COLO829 (cell line): Measurements from ENCODE around the gene RADIL.

Experiments
- DNase-seq: peaks from one replicate; pipeline ENCODE4 v3.0.0; 2012; ENCODE audit warnings: low spot score

RADIL gene

DNA sequence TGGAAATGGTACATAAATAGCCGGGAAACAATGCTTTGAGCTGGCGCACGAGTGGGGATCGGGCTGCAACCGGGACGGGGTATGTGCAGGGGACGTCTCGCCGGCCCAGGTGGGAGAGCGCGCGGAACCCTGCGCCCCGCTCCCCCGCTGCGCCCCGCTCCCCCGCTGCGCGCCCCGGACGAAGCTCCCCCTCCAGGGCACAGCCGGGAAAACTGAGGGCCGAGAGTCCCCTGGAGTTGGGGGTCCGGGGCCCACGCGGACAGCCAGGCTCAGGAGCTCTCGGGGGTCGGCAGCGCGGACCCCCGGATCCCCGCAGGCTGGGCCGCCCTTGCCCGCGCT is 514 bp downstream of the RADIL start:
- no peak for DNase-seq

DNA sequence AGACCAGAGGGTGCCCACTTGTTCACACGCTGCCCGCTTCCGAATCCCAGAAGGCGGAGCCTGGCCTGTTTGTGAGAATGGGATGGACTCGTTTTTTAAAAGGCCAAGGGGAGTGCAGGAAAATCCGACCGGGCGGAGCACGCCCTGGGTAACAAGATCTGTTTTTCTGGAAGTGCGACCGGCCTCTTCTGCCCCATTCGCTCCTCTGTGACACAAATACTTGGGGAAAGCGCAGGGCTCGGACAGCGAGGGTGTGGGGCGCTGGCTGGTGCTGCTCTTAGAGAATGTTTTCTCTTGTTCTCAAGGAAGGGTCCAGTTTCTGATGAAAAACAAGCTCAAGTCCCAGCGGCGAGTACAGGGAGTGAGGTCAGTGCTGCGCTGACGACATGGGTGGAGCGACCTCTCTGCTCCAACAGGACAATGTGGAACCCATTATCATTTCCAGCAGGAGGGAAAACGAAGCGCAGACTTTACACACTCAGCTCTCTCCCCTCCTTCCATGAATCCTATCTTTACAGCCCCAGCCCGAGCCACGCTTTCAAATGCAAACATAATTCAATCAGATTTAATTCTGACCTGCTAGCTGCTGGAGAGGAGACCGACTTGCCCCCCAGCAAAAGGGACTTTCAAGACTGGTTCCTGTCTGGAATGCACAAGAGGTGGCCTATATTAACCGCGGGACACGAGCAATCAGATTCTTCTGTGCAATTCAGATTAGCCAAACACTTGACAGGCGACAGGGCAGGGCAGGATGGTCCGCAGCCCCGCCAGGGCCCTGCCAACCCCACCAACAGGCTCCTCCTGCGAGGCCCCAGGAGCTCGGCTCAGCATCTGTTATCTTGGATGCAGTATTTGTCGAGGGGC is 1.1 kb downstream of the RADIL start:
- DNase-seq, result no peak

DNA sequence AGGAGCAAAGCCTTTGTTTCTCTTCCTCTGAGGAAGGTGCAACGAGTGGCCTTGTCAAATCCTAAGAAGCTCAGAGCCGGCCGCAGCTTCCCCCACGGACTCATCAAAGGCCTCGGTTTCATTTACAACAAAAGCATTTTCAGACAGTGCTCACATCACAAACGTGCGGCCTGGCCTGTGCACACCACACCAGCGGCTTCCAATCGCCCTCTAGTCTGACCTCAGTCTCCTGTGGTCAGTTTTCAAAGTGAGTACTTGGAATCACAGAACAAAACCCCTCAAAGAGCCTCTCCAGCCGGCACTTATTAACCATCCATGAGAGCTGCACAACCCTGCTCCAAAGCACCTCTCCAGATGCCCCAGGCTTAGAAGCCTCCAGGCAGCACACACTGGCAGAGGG is 3.3 kb downstream of the RADIL start:
- DNase-seq, result no peak

DNA sequence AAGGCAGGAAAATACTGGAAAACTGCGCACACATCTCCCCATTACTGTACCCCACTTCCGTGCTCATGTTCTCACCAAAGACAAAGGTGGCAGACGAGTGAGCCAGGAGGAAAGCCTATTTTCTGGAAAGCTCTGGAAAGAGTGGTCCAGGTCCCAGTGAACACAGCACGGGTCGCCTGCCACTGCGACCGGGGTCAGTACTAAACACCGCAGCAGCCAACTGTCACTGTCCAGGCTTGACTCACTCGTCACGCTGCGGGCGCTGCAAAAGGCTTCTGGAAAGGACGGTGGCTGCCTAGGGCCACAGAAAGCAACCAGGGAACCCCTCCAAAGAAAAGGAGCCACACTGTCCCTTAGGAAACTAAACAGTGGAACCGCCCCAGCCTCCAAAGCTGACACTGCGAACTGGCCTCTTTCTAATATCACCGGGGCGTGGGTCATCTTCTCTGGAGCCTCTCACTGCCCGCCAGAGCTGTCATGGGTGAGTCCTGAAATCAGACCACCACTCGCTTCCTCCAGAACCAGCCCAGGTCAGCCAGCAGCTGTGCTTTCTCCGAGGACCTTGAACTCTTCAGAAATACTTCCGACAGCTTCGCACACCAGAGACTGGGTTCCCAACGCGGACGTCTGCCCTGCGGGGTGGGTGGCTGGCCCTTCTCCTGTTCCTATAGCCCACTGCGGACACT is 4.0 kb downstream of the RADIL start:
- no peak for DNase-seq

DNA sequence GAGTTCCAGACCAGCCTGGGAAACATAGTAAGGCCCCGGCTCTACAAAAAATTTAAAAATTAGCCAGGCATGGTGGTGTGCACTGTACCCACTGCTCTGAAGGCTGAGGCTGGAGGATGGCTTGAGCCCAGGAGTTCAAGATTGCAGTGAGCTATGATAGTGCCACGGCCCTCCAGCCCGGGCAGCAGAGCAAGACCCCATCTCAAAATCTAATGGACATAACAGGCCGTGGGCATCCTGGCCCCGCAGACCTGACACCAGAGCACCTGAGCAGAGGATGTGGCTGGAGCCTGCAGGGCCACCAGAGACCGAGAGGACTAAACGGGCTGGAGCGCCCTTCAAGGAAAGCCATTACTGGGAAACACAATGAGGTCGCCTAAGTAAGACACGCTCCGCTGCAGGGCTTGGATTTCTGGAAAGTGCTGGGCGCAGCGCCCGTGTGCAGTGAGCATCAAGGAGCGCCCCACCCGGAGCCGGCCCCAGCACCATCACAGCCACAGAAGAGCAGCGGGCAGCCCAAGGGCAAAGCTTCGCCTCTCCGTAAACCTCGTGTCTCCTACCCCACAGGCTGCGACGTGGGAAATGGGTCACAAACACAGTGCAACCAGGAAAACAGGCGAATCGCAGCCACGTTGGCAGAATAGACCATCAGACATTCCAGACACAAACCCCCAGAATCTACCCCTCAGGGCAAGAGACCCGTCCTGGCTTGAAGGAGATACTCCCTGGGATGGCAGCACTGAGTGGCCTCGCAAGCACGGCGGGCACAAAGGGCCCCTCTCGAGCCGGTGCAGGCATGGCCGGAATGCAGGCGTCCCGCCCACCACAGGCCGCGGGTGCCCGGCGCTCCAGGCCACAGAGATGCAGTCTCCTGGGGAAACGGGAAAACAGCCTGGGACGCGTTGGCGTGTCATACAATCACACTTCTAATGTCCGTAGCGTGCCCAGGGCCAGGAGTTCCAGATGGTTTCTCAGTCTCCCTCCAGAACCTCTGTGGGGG is 4.9 kb downstream of the RADIL start:
- no peak for DNase-seq

DNA sequence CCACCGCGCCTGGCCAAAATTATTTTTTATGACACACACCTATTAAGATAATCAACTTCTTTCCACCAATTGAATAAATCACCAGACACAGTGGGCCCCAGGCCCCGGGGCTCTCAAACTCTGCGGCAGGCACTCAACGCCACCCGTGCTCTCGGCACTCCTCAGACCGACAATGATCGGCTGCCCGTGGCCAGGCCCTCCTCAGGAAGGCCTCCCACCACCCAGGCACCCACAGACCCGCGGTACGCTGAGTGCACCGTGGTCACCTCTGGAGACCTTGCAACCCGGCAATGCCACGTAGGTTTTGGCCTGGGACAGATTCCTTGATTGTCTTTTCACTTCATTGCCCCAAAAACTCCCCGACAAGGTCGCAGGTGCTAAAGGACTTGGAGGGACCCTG is 6.9 kb downstream of the RADIL start:
- DNase-seq, result no peak

DNA sequence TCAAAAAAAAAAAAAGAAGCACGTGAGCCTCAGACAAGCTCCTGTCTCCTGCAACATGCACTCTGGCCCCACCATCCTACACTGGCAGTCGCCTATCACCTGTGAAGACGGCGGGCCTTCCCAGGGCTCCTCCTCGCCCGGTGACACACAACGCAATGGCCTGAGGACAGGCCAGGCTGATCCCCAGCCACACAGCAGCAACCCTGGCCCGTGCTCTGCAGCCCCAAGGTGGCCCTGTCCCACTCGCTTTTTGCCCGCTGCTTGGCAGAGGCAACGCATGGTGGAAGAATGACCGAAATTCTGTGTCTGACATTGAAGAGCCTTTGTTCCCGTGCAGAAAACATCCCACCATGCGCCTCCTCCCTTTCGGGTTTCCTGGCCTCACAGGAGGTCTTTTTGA is 8.1 kb downstream of the RADIL start:
- no peak for DNase-seq

DNA sequence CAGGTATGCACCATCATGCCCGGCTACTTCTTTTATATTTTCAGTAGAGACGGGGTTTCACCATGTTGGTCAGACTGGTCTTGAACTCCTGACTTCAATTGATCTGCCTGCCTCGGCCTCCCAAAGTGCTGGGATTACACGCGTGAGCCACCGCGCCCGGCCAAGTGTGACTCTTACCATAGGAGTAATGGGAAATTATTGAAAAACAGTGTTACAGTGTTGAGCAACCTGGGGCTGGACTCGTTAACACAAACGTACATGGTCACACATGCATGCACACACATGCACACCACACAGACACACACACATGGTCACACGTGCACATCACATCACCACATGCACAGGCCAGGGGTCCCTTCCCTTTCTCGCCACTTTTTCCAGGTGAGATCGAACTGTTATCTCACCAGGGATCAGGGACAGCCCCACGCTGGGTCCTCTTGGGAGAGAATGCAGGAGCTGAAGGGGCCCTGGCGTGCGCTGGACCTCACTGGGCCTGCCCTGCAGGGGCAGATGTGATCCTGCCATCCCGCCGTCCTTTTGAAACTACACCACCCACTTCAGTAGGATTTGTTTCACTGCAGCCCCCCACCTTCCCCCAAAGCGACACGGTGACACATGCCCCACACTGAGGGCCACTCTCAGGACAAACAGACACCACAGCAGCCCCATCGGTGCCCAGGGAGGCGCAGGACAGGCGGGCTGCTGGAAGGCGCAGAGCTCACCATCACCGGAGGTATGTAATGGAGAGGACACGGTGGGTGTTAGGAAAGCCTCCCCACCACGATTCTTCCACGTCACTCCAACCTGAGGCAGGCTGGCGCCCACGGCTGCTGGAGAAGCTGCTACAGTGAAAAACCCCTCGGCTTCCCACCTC is 10.2 kb downstream of the RADIL start:
- DNase-seq, result no peak

DNA sequence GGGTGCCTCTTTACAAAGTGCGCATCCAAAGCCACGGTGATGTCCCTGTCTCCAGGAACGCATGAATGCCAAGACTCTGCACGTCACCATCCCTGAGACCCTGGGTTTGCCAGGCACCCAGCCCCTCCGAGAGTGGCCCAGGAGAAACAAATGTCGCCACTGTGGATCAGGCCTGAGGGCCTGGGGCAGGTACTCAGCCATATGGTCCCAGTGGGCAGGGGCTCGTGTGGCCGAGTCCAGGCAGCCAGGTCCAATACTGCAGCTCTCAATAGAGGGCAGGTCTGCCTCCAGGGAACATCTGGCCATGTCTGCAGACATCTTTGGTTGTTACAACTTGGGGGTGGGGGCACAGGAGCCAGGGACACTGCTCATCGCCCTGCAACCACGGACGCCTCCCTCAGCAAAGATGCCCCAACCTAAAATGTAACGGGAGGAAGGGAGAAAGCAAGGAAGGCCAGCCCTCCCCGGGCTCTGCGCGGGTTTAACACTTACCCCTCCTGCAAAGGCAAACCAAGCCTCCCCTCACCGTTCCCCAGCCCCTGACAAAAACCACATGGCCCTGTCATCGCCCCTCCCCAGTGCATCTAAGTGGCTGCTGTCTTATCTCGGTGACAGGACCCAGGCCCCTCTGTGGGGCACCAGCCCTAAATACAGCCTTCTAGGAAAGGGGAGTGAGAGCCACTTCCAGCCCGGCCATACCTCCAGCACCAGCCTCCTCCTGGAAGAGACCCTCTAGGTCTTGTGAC is 11.4 kb downstream of the RADIL start:
- DNase-seq, result no peak

DNA sequence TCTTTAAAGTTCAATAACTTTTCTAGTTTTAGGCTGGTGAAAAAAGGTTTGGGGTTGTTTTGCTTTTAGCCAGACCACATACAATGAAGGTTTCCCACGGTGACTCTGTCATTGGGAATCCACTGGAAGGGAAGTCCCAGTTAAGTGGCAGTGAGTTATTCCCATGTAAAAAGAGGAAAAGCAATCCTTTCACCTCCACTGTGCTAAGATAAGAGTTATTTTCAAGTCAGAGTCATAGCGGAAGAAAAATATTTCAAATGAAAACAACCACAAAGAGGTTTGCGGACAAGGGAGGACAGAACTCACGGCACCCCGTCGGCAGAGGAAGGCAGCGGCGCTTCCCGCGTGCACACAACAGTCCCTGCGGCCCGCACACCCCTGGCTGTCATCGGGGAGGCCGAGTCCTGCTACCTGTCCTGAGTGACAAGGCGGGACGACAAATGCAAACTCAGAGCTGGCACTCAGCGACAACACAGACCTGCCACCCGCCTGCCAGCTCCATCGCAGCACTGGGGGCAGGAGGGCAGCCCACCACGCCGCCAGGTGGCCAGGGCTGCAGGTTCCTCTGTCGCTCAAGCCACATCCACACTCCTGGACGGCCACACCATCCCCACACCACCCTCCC is 12.3 kb downstream of the RADIL start:
- no peak for DNase-seq

DNA sequence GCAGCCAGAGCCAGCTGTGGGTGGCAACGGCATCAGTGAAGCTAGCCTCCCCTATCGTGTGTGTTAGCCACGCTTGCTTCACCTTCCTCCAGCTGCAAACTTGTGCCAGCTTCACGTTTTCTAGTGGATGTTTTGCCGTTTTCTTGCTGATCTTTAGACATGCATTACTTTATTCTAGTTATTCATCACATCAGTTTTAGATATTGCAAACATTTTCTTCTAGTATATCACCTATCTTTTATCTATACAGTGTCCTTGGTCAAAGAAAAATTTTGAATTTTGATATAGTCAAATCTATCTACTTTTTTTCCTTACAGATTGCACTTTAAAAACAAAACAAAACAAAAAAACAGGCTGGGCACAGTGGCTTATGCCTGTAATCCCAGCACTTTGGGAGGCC is 15.0 kb downstream of the RADIL start:
- no peak for DNase-seq

DNA sequence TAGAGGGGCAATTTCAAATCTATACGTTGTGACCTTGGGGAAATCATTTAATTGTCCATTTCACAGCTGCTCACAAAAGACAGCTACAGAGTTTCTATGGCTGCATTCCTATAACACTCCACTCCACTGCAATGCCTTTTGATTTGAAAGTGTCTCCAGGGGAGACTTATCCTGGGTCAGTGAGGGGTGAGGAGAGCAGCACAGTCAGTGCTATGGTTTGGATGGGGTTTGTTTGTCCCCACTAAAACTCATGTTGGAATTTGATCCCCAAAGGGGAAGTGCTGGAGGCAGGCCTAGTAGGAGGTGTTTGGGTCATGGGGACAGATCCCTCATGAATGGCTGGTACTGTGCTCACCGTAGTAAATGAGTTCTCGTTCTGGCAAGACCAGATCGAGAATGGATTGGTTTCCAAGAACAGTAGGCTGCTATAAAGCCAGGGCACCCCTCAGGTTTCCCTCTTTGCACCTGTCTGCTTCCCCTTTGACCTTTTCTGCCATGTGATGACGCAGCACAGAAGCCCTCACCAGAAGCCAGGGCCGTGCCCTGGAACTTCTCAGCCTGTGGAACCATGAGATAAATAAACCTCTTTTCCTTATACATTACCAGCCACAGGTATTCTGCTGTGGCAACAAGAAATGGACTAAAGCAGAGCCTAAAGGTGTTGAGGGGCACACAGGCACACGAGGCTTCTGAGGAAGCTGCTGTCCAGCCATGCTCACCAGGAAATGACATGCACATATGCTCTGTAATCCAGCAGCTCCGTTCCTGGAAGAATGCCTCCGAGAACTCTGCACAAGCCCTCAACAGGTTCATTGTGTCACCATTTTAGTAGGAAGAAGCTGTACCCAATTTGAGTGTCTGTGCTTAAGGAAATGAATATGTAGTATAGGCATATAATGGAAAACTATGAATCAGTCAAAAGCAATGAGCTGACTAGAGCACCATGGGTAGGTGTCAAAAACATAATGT is 16.7 kb downstream of the RADIL start:
- DNase-seq, result no peak

DNA sequence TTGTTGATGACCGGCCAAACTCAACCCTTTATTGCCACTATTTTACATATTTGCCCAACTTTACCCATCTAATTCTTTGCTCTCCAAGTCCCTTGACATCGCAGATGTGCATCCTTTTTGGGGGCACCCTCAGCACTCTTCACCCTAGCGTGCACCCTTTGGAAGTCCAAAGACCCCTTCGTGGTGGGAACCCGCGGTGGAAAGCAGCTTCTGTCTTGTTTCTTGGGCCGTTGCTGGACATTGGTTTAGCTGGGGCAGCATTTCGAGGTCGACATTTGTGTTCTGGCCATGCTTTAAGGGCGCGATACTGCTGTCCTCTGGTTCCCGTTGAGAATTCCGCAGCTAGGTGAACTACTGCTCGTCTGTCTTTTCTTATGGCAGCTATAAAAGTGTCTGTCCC is 21.4 kb downstream of the RADIL start:
- DNase-seq, result no peak

DNA sequence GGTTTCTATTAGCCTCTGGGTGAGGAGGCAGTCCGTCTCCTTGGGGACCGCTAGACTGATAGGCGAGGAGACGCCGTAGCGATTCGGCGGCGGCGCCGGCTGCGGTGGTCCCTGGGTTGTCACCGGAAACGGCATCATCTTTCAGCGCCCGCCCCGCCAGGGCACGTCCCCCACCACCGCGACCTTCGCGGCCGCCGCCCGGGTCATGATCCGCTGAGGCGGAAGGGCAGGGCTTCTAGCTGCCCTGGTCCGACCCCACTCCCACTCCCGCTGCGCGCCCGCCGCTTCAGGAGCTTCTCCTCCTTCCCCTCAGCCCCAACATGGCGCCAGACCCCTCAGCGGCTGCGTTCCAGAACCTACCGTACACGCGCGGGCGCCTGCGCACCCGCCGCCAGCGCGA is 21.8 kb downstream of the RADIL start, which contains the start of gene PAPOLB:
Gene PAPOLB (minus strand): TSS at position 358 of the 400 bp plus-strand sequence. CDS start 220 bp downstream, at position 138.
- DNase-seq, result no peak

DNA sequence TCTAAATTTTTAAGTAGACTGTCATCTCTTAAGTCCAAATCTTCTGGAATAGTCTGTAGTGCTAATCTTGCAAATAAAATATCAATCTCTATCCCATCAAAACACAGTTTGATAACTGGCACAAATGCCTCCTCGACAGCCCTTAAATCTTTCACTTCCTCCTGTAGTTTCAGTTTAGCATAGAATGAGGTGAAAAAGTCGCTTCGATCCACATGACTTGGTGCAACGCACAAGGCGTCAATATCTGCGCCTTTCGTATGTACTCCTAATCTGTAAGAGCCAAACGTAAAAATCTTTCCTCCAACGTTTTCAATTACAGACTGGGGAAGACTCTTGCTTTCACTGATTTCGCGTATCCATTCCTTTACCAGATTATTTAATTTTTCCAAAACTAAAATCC is 22.3 kb downstream of the RADIL start:
- no peak for DNase-seq

DNA sequence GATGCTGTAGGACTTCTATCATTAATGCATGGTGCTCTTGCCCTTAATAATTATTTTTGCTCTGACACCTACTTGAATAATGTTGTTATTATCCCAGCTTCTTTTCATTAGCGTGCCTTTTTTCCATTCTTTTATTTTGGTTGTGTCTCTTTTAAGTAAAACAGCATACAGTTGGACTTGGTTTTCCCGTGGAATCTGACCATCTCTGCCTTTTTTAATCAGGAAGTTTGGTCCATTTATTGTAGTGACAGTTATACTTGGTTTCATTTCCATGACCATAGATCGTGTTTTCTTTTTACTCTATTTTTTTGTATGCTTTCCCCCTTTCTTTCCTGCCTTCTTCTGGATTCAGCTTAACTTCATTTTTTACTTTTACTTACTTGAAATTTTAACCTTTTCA is 26.3 kb downstream of the RADIL start:
- no peak for DNase-seq

DNA sequence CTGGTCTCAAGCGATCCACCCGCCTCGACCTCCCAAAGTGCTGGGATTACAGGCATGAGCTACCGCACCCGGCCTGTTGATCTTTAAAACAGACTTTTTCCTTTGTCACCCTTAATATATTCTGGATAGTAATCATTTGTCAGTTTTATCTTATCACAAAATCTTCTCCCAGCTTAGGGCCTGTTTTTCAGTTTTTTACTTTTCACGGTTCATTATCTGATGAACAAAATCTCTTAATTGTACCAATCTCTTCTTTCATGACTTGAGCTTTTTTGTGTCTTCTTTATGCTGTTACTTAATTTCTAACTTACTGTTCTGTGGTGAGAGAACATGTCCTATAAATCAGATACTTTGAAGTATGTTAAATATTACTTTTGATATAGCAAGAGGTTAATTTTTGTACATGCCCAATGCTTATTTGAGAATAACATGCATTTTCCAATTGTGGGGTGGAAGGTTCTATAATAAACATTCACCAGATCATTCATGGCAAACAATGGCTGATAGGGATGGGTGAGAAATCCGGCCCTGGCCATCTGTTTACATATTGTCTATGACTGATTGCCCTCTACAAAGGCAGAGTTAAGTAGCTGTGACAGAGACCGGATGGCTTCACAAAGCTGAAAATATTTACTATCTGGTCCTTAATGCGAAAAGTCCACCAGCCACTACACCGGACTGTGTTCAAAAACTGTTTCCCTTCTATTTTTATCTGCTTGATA is 27.0 kb downstream of the RADIL start:
- no peak for DNase-seq

DNA sequence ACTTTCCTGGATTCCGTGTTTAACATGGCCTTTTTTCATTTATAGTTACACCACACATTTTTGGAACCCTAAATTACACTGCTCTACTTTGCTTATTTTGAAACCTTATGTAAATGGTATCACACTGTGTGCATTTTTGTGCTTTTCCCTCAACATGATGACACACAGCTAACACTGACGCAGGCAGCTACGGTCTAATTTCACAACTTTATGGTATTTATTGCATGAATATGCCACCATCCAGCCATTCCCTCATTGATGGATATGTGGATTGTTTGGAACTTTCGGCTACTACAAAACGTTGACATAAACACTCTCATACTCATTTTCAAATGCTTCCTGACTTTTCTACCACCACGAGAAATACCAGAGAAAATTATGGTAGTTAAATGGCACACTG is 28.6 kb downstream of the RADIL start:
- no peak for DNase-seq
